IMR-90 (cell line): Measurements from ENCODE around the gene KCNMA1. TPM values are rescaled to one million over a fixed set of nuclear protein-coding genes. Genes with fewer than 3 reads are reported as not detected.

Experiments used
- ATAC-seq: fragments of 200-7000 bp; cut with Tn5 transposase; 2 replicates; pipeline ENCODE4 v1.9.1; 2020; ENCODE audit warnings: low read depth, mild to moderate bottlenecking, moderate library complexity
- BruUV-seq: library from RNA; stranded (reverse); fragments of 400-500 nt; replicated peaks from 2 replicates; lab custom pipeline; 2021; lab: Mats Ljungman, UMichigan
- CTCF ChIA-PET: fragments of 300-600 bp; formaldehyde crosslinking; extraction: SDS; loops from one replicate; lab custom pipeline; 2021; ENCODE audit warnings: antibody characterized with exemption; lab: Yijun Ruan, JAX
- POLR2A ChIA-PET: fragments of 300-600 bp; sonication (Branson Sonifier 250); formaldehyde crosslinking; loops from one replicate; lab custom pipeline; 2022; ENCODE audit warnings: antibody characterized with exemption; ENCODE audit not compliant: unreplicated experiment; lab: Charles Lee
- DNase-seq: peaks from one replicate; pipeline ENCODE4 v3.0.0; 2013
- H2AFZ ChIP-seq: replicated peaks from 2 replicates; pipeline ENCODE3; 2013; ENCODE audit warnings: low read length, mild to moderate bottlenecking; ENCODE audit not compliant: poor library complexity
- H2AK5ac ChIP-seq: 2 replicates; pipeline ENCODE4 v1.6.1; 2013; ENCODE audit warnings: low read depth, low read length, inconsistent platforms
- H2AK9ac ChIP-seq: replicated peaks from 2 replicates; pipeline ENCODE3; 2013; ENCODE audit warnings: mild to moderate bottlenecking, low read depth, low read length, moderate library complexity; ENCODE audit not compliant: poor library complexity
- H2BK120ac ChIP-seq: 2 replicates; pipeline ENCODE4 v1.6.1; 2013; ENCODE audit warnings: low read depth, low read length, inconsistent platforms
- H2BK15ac ChIP-seq: 3 replicates; pipeline ENCODE4 v1.6.1; 2013; ENCODE audit warnings: low read depth, low read length, inconsistent platforms
- H2BK20ac ChIP-seq: 2 replicates; pipeline ENCODE4 v1.6.1; 2013; ENCODE audit warnings: low read depth, mild to moderate bottlenecking, inconsistent platforms, low read length, moderate library complexity
- H2BK5ac ChIP-seq: 2 replicates; pipeline ENCODE4 v1.6.1; 2013; ENCODE audit warnings: mild to moderate bottlenecking, low read depth, low read length, inconsistent platforms; ENCODE audit not compliant: poor library complexity, severe bottlenecking
- H3K14ac ChIP-seq: replicated peaks from 2 replicates; pipeline ENCODE4 v1.6.1; 2013; ENCODE audit warnings: low read depth, low read length, inconsistent platforms
- H3K18ac ChIP-seq: 2 replicates; pipeline ENCODE4 v1.6.1; 2013; ENCODE audit warnings: low read depth, low read length, control low read depth
- H3K23ac ChIP-seq: 2 replicates; pipeline ENCODE4 v1.6.1; 2013; ENCODE audit warnings: low read depth, low read length, inconsistent platforms
- H3K27ac ChIP-seq: 2 replicates; pipeline ENCODE4 v1.5.1; 2013; ENCODE audit warnings: mild to moderate bottlenecking, control low read depth, low read length; ENCODE audit not compliant: insufficient read depth
- H3K27me3 ChIP-seq: 2 replicates; pipeline ENCODE4 v1.6.1; 2013; ENCODE audit warnings: low read length; ENCODE audit not compliant: control insufficient read depth, insufficient read depth
- H3K36me3 ChIP-seq: 2 replicates; pipeline ENCODE4 v1.6.1; 2013; ENCODE audit warnings: low read length, mixed read lengths; ENCODE audit not compliant: control insufficient read depth, insufficient read depth
- H3K4ac ChIP-seq: 2 replicates; pipeline ENCODE4 v1.6.1; 2013; ENCODE audit warnings: low read depth, low read length, inconsistent platforms
- H3K4me1 ChIP-seq: 2 replicates; pipeline ENCODE4 v1.6.1; 2013; ENCODE audit warnings: low read length, mixed read lengths; ENCODE audit not compliant: control insufficient read depth, insufficient read depth
- H3K4me2 ChIP-seq: 2 replicates; pipeline ENCODE4 v1.6.1; 2013; ENCODE audit warnings: low read depth, mild to moderate bottlenecking, control low read depth, low read length, moderate library complexity
- H3K4me3 ChIP-seq: 2 replicates; pipeline ENCODE4 v1.5.1; 2013; ENCODE audit warnings: low read depth, mild to moderate bottlenecking, control low read depth, low read length, moderate library complexity; ENCODE audit not compliant: insufficient read depth
- H3K56ac ChIP-seq: 2 replicates; pipeline ENCODE4 v1.6.1; 2013; ENCODE audit warnings: low read length, inconsistent platforms; ENCODE audit not compliant: insufficient read depth; ENCODE audit errors: extremely low read depth
- H3K79me1 ChIP-seq, 2 experiments: 2 replicates each; pipeline ENCODE4 v1.6.1; 2013; ENCODE audit warnings: low read length in 2 of 2, inconsistent platforms in 1 of 2, low read depth in 1 of 2
- H3K9ac ChIP-seq: 2 replicates; pipeline ENCODE4 v1.6.1; 2013; ENCODE audit warnings: low read depth, low read length, control low read depth
- H3K9me1 ChIP-seq: 2 replicates; pipeline ENCODE4 v1.6.1; 2013; ENCODE audit warnings: low read length, inconsistent platforms; ENCODE audit not compliant: insufficient read depth
- H3K9me3 ChIP-seq: 2 replicates; pipeline ENCODE4 v1.6.1; 2013; ENCODE audit warnings: low read length; ENCODE audit not compliant: control insufficient read depth, insufficient read depth
- H4K20me1 ChIP-seq: 2 replicates; pipeline ENCODE4 v1.6.1; 2013; ENCODE audit warnings: low read length, inconsistent platforms; ENCODE audit not compliant: insufficient read depth
- H4K5ac ChIP-seq: 2 replicates; pipeline ENCODE4 v1.6.1; 2013; ENCODE audit warnings: mild to moderate bottlenecking, low read depth, low read length, control low read depth
- H4K8ac ChIP-seq, 2 experiments: 2 replicates each; pipeline ENCODE4 v1.6.1; 2013; ENCODE audit warnings: low read depth in 2 of 2, low read length in 2 of 2, control low read depth in 1 of 2, inconsistent platforms in 1 of 2
- H4K91ac ChIP-seq: 2 replicates; pipeline ENCODE4 v1.6.1; 2013; ENCODE audit warnings: low read depth, low read length, inconsistent platforms; ENCODE audit not compliant: insufficient read depth
- BHLHE40 ChIP-seq: fragments of 150-350 bp; IDR thresholded peaks from 2 replicates; pipeline ENCODE4 v1.6.1; 2016; ENCODE audit warnings: mild to moderate bottlenecking, low read depth, low read length
- CEBPB ChIP-seq: IDR thresholded peaks from 2 replicates; pipeline ENCODE4 v1.6.1; 2012; ENCODE audit warnings: low read depth, low read length, improper control_type of control experiment
- CHD1 ChIP-seq: IDR thresholded peaks from 2 replicates; pipeline ENCODE4 v1.6.1; 2012; ENCODE audit warnings: low read depth, low read length, improper control_type of control experiment
- ELK1 ChIP-seq: fragments of 150-350 bp; IDR thresholded peaks from 2 replicates; pipeline ENCODE4 v1.6.1; 2016; ENCODE audit warnings: low read depth, mild to moderate bottlenecking, low read length, moderate library complexity, borderline replicate concordance
- FOS ChIP-seq: fragments of 150-350 bp; IDR thresholded peaks from 2 replicates; pipeline ENCODE4 v1.6.1; 2016; ENCODE audit warnings: low read depth, low read length
- MAFK ChIP-seq: IDR thresholded peaks from 2 replicates; pipeline ENCODE4 v1.6.1; 2012; ENCODE audit warnings: low read depth, low read length, improper control_type of control experiment
- MAZ ChIP-seq: IDR thresholded peaks from 2 replicates; pipeline ENCODE4 v1.6.1; 2012; ENCODE audit warnings: low read depth, mild to moderate bottlenecking, low read length, improper control_type of control experiment, moderate library complexity, borderline replicate concordance
- MXI1 ChIP-seq: IDR thresholded peaks from 2 replicates; pipeline ENCODE4 v1.6.1; 2012; ENCODE audit warnings: low read depth, mild to moderate bottlenecking, low read length, moderate library complexity, borderline replicate concordance
- NFE2L2 ChIP-seq: fragments of 150-350 bp; IDR thresholded peaks from 2 replicates; pipeline ENCODE4 v1.6.1; 2016; ENCODE audit warnings: low read depth, mild to moderate bottlenecking, low read length
- POLR2A ChIP-seq: IDR thresholded peaks from 2 replicates; pipeline ENCODE4 v1.6.1; 2012; ENCODE audit warnings: mild to moderate bottlenecking, low read depth, low read length
- RAD21 ChIP-seq: IDR thresholded peaks from 2 replicates; pipeline ENCODE4 v1.6.1; 2012; ENCODE audit warnings: low read length, improper control_type of control experiment
- RCOR1 ChIP-seq: IDR thresholded peaks from 2 replicates; pipeline ENCODE4 v1.6.1; 2012; ENCODE audit warnings: mild to moderate bottlenecking, low read length, improper control_type of control experiment; ENCODE audit not compliant: insufficient replicate concordance
- RFX5 ChIP-seq: IDR thresholded peaks from 2 replicates; pipeline ENCODE4 v1.8.0; 2012; ENCODE audit warnings: low read depth, mild to moderate bottlenecking, low read length, moderate library complexity
- SMC3 ChIP-seq: fragments of 150-350 bp; IDR thresholded peaks from 2 replicates; pipeline ENCODE4 v1.6.1; 2016; ENCODE audit warnings: low read depth, mild to moderate bottlenecking, antibody characterized with exemption, low read length, moderate library complexity
- USF2 ChIP-seq: fragments of 150-350 bp; IDR thresholded peaks from 2 replicates; pipeline ENCODE4 v1.6.1; 2017; ENCODE audit warnings: mild to moderate bottlenecking, antibody characterized with exemption, low read length, low read depth
- WGBS, 2 experiments: methylation state at CpG; one replicate each; pipeline versions ENCODE4 v1.1.5 to v1.1.7; 2013; ENCODE audit warnings: missing lambda C conversion rate in 2 of 2; ENCODE audit not compliant: insufficient read length in 1 of 2; ENCODE audit errors: extremely low coverage in 2 of 2; 5-methylcytosine and 5-hydroxymethylcytosine counted together
- dilution Hi-C: fragments of 300-500 bp; cut with HindIII; formaldehyde crosslinking; loops from one replicate; pipeline ENCODE4 v1.14.3; 2018; ENCODE audit warnings: low sequenced_read_pairs; ENCODE audit not compliant: unreplicated experiment
- in situ Hi-C: fragments of 300-500 bp; cut with MboI; formaldehyde crosslinking; loops from 3 replicates; pipeline ENCODE4 v1.14.3; 2019; ENCODE audit warnings: low sequenced_read_pairs, inconsistent platforms, mixed read lengths
- intact Hi-C: fragments of 100-400 bp; cut with micrococcal nuclease; formaldehyde crosslinking; loops from 2 replicates; pipeline ENCODE4 v1.10.0; 2022
- polyA plus RNA-seq, 3 experiments: library from polyadenylated mRNA; depleted of rRNA; stranded (reverse); fragments of >200 nt; gene quantifications; 2 replicates each; pipeline ENCODE4 v1.2.3, GENCODE V29; 2012; ENCODE audit warnings: low replicate concordance in 1 of 3
- total RNA-seq: library from RNA; depleted of rRNA; stranded (reverse); fragments of >200 nt; gene quantifications from 2 replicates; pipeline ENCODE4 v1.2.3, GENCODE V29; 2012
- TF ChIP-seq, protein P1 (sequence below): conservative IDR thresholded peaks from 2 replicates; pipeline ENCODE4 v1.5.1; 2012; ENCODE audit warnings: mild to moderate bottlenecking, low read depth, low read length, improper control_type of control experiment

KCNMA1 gene
- total and polyA plus RNA-seq, 2 of the 4 experiments (the other 2 are of a cell fraction) = 25.6 to 29.6 TPM

- Histone ChIP-seq H2BK15ac (no peak overlapping the region), H2AK5ac (no peak overlapping the region), H4K91ac (no peak overlapping the region), H3K9me1 (peaks cover 11% of the 10 kb centered on the region), H2AK9ac (no peak overlapping the region), H3K9ac (no peak overlapping the region), H3K9me3 (no peaks in the 10 kb centered on the region), H4K5ac (no peak overlapping the region), H2AFZ (no peak overlapping the region), H4K20me1 (no peaks in the 10 kb centered on the region), H3K79me1 (peaks cover 0 to 18% of the 10 kb centered on the region in 2 experiments; a peak in 2 of 4 replicates), H3K4me3 (no peak overlapping the region), H3K4me2 (no peak overlapping the region), H3K36me3 (no peaks in the 10 kb centered on the region), H2BK20ac (no peak overlapping the region), H3K27ac (no peak overlapping the region), H3K56ac (no peak overlapping the region), H3K23ac (no peak overlapping the region), H3K4ac (no peak overlapping the region), H3K27me3 (no peaks in the 10 kb centered on the region), H3K18ac (no peak overlapping the region), H4K8ac (no peak overlapping the region), H3K4me1 (peaks cover 12% of the 10 kb centered on the region), H3K14ac (no peak overlapping the region), H2BK120ac (no peak overlapping the region), H2BK5ac (no peak overlapping the region)
- dilution Hi-C loops (no loop called here), intact Hi-C loops (loop anchor here (10.0 kb wide), 1 partner anchor 213 kb away; no protein-coding TSS in a partner anchor), in situ Hi-C loops (no loop called here)
- TF ChIP-seq MXI1 (no peak), BHLHE40 (no peak), RFX5 (no peak), ELK1 (no peak), MAFK (no peak), FOS (no peak), CHD1 (no peak), POLR2A (no peak), MAZ (no peak), RAD21 (no peak), RCOR1 (no peak), SMC3 (no peak), CEBPB (no peak), USF2 (no peak), NFE2L2 (no peak)
- TF ChIP-seq, protein P1, sequence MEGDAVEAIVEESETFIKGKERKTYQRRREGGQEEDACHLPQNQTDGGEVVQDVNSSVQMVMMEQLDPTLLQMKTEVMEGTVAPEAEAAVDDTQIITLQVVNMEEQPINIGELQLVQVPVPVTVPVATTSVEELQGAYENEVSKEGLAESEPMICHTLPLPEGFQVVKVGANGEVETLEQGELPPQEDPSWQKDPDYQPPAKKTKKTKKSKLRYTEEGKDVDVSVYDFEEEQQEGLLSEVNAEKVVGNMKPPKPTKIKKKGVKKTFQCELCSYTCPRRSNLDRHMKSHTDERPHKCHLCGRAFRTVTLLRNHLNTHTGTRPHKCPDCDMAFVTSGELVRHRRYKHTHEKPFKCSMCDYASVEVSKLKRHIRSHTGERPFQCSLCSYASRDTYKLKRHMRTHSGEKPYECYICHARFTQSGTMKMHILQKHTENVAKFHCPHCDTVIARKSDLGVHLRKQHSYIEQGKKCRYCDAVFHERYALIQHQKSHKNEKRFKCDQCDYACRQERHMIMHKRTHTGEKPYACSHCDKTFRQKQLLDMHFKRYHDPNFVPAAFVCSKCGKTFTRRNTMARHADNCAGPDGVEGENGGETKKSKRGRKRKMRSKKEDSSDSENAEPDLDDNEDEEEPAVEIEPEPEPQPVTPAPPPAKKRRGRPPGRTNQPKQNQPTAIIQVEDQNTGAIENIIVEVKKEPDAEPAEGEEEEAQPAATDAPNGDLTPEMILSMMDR = no peak
- 100% methylated on average over 2 of the region's 9 CpGs; no CpG with 5 or more reads in 1 of the 2 experiments for WGBS, 2 experiments
- ChIA-PET POLR2A (no interaction called here), CTCF (interaction anchor here (0.6 kb wide), 1 partner anchor 92 kb away, joined by 4 read pairs; no protein-coding TSS in a partner anchor)
- no peak for ATAC-seq
- DNase-seq = no peak
- no TSS peak for BruUV-seq
Observed at GRCh38 chr10:77608281-77608680, 29.3 kb downstream of the KCNMA1 start.
